Vagina (tissue), 2 donors: ENCODE measurements around the gene POLR3GL.

ENCODE experiments used
- CTCF ChIP-seq, 3 experiments: fragments of 450-650 bp in 2 of 3; fragments of 200-600 bp in 1 of 3; sonication (generic) in 1 of 3; IDR thresholded peaks; one replicate each; pipeline ENCODE4 v1.5.1; 2017 to 2019; ENCODE audit warnings: antibody characterized with exemption in 3 of 3, mild to moderate bottlenecking in 2 of 3, moderate library complexity in 2 of 3
- POLR2A ChIP-seq, 2 donors: fragments of 450-650 bp; IDR thresholded peaks; one replicate each; pipeline ENCODE4 v1.6.1; 2017; ENCODE audit warnings: antibody characterized with exemption in 2 of 2, mild to moderate bottlenecking in 2 of 2, moderate library complexity in 2 of 2

DNA sequence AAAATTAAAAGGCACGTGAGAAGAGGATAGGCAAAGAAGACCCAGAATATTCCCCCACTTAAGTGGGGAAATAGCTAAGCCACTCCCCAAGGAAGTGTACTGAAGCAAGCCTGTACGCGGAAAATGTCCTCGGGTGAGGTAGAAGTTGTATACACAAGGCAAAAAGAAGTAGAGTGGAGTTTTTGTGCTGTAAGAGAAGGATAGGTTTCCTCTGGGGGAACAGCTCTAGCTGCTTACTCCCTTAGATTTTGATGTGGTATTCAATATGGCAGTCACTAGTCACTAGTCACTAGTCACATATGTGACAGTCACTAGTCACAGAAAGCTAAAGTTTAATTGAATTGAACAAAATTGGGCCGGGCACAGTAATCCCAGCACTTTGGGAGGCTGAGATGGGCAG is 24.3 kb downstream of the POLR3GL start:
- TF ChIP-seq CTCF (IDR thresholded peaks at IDR 0.05) (no peak), POLR2A (IDR thresholded peaks at IDR 0.05) (no peak)
